GM21360 (cell line): ENCODE data around the gene GNG12.

Experiments used
- ATAC-seq: cut with Tn5 transposase; IDR thresholded peaks from one replicate; pipeline ENCODE4 v1.9.1; 2021; ENCODE audit warnings: mild to moderate bottlenecking, moderate library complexity; ENCODE audit not compliant: unreplicated experiment

Gene GNG12

DNA sequence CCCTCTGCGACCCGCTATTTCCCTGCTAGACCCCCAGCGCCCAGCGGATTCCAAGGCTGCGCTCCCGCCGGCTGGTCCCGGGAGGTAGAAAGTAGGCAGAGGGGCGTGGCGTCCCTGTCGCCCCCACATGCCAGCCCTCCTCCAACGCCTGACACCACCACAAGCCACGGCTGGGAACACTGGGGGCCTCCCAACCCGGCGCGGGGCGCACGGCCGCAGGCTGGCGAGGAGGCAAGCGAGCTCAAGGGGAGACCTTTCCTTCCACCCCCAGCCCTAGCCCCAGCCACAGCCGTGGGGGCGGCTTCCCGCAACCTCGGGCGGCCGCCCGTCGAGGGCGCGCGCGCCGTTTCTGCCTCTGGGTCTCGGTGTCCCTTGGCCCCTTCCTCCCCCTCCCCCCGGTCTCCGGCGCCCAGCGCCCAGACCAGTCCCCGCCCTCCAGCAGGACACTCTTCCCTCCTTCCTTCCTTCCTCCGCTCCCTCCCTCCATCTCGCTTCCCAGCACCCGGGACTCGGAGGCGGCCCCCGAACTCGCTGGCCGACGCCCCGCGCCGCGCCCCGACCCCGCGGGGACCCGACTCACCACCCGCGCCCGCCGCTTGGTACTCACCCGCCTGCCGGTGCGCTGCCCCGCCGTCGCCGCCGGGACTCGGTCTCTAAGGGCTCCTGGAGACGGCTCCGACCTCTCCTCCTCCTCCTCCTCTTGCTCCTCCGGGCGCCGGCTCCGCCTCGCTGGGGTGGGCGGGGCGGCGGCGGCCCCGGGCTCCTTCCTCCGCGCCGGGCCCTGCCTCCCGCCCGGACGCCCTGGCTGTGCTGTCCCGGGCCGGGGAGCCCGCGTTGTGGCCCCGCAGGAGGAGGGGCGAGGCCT lies at the start of gene GNG12:
Gene GNG12, minus strand, starts transcription at position 731 of the 865 bp plus-strand sequence. CDS start 125,781 bp downstream, outside the sequence.
- peak; percentile 58 for ATAC-seq

DNA sequence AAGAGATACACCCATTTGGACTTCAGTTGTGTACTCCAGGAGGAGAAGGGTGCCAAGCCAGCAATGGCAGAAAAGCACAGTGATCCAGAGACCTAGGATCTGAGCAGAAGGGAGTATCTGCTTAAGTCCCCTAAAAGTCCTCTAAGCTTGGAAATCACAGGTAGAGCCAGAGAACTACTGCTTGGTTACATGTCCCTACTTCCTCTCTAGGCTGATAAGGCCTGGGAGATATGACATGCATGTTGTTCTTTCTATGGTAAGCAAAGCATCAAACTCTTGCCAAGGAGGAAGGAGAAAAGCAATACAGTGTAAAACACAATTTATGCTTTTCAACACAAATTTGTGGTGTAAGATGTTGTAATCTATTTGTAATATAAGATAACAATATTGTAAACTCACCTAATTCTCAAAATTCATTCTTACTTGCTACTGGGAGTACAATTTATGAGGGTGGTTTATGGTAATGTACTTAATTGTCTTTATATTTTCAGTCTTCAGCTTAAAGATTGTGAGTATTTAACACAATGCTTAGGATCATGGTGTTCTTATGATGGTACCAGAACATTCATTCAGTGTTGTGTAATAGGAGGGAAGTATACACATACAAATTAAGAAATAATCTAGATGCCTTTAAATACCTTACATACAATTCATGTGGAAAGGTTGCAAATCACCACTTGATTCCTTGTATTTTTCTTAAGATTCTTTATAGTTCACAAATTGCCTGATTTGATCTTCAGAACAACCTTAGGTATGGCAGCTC lies 49.1 kb upstream of the GNG12 start:
- no peak for ATAC-seq

- no peak for ATAC-seq
Observed at GRCh38 chr1:67880056-67880601, 46.9 kb upstream of the GNG12 start.

DNA sequence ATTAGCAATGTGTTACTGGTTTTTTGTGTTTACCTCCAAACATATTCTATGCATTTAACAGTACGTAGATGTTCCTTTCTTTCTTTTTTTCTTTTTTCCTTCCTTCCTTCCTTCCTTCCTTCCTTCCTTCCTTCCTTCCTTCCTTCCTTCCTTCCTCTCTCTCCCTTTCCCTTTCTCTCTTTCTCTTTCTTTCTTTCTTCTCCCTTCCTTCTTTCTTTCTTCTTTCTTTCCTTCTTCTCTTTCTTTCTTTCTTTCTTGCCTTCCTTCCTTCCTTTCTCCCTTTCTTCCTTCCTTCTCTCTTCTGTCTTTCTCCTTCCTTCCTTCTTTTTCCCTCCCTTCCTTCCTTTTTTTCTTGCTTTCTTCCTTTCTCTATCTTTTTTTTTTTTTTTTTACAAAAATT lies 46.2 kb upstream of the GNG12 start:
- no peak for ATAC-seq

DNA sequence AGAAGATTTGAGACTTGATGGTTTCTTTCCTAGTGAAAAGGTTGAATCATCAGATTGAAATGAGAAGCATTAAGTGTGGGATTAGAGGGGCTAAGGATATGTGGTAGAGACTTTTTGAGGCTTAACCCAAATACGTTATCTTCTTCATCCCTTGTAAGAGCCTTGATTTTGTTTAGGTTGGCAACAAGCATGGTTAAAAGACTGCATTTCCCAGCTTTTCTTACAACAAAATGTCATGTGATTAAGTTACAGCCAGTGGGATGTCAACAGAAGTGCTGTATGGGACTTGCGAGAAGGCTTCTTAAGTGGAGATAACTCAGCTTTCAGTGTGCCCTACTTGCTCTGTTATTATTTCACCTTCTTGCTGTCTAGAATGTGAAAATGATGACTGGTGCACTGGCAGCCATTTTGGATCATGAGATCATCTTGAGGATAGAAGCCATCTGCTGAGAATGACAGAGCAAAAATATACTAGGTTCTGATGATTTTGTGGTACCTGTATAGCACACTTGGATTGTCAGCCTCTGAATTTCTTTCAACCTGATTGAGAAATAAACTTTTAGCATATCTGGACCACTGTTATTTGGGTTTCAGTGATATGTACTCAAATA lies 41.3 kb upstream of the GNG12 start:
- ATAC-seq: no peak

GRCh38 chr1:67869233-67869632 lies 36.0 kb upstream of the GNG12 start:
- ATAC-seq: no peak

- ATAC-seq: no peak
Observed at GRCh38 chr1:67863637-67864036, 30.4 kb upstream of the GNG12 start.

GRCh38 chr1:67862685-67863084 lies 29.4 kb upstream of the GNG12 start:
- no peak for ATAC-seq

DNA sequence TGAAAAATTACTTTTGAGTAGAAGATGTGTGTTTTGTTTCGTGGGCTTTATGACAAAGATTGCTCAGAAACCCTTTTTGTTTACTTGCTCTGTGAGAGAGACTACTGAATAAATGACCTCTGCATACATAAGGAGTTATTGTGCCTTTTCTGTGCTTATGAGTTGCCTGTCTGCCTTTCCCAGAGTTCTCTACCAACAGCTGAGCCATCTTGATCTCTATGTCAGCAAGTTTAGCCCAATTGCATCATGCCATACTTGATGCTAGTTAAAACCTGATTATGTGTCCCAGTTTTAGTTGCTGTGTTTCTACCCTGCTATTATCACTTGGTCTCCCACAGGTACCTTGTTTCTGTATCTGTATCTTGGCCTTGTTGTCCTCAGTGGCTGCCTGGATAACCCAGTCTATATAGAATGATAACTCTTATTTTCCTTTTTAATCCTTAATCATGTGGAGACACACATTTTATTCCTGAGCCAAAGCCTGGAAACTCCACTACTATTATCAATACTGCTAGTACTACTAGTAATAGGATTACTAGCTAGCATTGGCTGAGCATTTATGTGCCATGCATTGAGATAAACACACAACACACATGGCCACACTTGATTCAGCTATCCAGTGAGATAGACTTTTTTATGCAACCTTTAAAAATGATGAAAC lies 28.7 kb upstream of the GNG12 start:
- ATAC-seq: no peak

- ATAC-seq: no peak
Observed at GRCh38 chr1:67860776-67861175, 27.5 kb upstream of the GNG12 start.

- no peak for ATAC-seq
Observed at GRCh38 chr1:67856921-67857320, 23.7 kb upstream of the GNG12 start.

- no peak for ATAC-seq
Observed at GRCh38 chr1:67855961-67856360, 22.7 kb upstream of the GNG12 start.

DNA sequence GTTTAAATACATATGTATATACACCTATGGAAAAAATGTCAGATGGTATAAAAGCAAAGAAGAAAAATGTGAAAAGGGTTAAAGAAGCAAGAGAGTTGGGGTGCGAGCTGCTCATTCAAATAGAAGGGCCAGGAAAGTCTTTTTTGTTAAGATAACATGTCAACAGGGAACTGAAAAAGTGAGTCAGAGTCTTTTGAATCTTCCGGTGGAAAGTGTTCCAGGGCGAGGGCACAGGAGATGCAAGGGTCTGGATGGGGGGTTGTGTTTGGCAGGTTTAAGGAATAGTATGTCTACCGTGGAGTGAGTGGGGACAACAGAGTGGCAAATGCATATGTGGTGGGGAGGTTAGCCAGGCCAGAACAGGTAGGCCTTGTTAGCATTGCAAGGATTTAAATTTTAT lies 22.2 kb upstream of the GNG12 start:
- ATAC-seq: no peak

DNA sequence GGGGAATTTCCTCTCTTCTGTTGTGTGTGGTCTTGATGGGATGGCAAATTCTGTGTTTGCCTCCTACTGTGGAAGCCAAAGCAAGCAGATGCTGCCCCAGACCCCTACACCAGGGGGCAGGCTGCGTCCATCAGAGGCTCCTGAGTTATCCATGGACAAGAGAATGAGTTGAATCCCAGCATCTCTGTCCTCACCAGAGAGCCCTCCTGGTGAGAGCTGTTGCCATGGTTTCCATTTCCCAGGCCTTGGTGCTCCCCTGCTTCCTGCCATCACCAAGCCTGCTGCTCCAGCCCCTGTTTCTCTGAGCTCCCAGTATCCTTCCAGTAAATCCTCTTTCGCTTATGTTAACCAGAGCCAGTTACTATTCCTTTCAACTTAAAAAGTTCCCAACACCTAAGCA lies 20.4 kb upstream of the GNG12 start:
- no peak for ATAC-seq

GRCh38 chr1:67851800-67852199 lies 18.5 kb upstream of the GNG12 start:
- ATAC-seq: no peak

GRCh38 chr1:67850611-67851075 lies 17.4 kb upstream of the GNG12 start:
- ATAC-seq: no peak

- ATAC-seq: no peak
Observed at GRCh38 chr1:67850151-67850551, 16.9 kb upstream of the GNG12 start.

- no peak for ATAC-seq
Observed at GRCh38 chr1:67847466-67847865, 14.2 kb upstream of the GNG12 start.

GRCh38 chr1:67846538-67846937 lies 13.3 kb upstream of the GNG12 start:
- no peak for ATAC-seq

DNA sequence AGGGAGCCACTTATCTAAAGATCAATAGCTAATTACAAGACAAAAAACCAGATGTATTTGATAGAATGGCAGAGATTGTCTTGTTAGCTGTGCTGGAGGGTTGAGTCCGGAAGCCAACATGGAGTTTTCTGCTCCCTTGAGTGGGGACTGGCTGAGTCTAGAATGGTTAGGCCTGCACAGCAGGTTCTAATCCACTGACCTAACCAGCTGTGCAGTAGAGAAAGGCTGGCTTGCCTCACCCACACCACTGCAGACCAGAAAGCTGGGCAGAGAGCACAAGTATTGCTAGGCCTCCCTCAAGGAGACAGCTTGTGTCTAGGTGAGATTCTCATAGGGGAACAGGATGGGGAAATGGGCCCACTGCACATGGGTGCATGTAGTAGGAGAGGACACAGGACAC lies 11.7 kb upstream of the GNG12 start:
- ATAC-seq: no peak

DNA sequence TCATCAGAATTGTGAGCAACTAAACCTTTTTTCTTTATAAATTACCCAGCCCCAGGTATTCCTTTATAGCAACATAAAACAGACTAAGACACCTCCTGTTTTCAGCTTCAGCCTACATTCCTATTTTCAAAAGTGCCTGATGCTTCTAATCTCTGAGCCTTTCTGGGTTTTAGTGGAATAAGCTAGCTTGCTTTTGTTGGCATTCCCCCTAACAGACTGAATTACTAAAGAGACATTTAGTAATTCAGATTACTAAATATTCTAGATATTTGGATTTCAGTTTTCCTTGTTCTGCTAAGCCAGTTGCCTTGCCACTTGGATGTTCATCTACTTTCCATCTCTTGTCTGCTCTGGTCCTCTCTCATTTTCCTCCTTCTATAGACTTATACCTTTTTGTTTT lies 10.5 kb upstream of the GNG12 start:
- ATAC-seq: no peak
